ENCODE data around the gene TENT5A. TPM values are rescaled to one million over a fixed set of nuclear protein-coding genes. Genes with fewer than 3 reads are reported as not detected.
"Not testable (repeated sequence)": the region's sequence is repeated elsewhere in the genome, so short reads cannot be mapped to it uniquely, and the experiment has no call there.

The TENT5A gene
- total RNA-seq, 1 donor from 2014 or later: 24.2 TPM

- peak; percentile 93 for DNase-seq (ENCODE audit: low spot score)
- intact Hi-C loops (cut with DNase I): no loop called here
Measured at GRCh38 chr6:81753711-81754577, 1.5 kb upstream of the TENT5A start.

GRCh38 chr6:81752921-81753710, 635 bp upstream of the TENT5A start:
- intact Hi-C loops (cut with DNase I): no loop called here

More at GRCh38 chr6:81753711-81754577, 1.5 kb upstream of the TENT5A start:
- peak; percentile 79 for ATAC-seq

GRCh38 chr6:81751388-81752083, 945 bp downstream of the TENT5A start:
- DNase-seq (ENCODE audit: low spot score) (peak; percentile 79), ATAC-seq (peak; percentile 2)
- intact Hi-C loops (cut with DNase I): no loop called here

More at GRCh38 chr6:81752921-81753710, 635 bp upstream of the TENT5A start:
- ATAC-seq: peak; percentile 92
- peak; percentile 96 for DNase-seq (ENCODE audit: low spot score)

DNA sequence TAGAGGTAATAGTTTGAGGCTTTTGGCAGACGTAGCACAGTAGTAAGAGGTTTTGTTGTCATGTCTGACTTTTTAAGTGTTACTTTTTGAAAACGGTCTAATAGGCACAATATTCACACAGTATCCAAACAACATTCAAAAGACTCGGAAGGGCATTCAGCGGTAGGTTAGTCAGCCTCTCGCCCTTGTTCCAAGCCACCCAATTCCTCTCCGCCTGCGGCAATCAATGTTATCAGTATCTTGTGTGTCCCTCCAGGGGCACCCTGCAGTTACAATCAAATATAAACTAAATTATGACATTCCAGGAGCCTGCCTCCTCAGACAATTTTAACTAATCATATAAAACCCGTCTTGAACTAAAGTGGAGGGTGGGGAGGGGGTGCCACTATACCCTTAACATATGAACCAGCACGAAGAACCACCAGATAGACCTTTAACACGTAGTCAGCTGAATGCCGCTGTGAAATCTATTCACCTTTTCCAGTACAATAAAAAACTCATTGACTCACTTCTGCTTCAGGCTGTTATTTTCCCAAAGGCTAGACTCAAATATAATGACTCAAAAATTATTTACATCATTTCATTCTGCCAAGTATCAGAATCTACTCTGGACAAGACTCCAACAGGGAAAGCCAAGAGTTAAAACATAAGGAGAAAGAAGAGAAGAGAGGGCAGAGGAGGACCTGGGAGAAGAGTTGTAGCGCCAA, 1.6 kb downstream of the TENT5A start:
- intact Hi-C loops (cut with DNase I): no loop called here
- DNase-seq (ENCODE audit: low spot score) (no peak), ATAC-seq (no peak)

GRCh38 chr6:81750200-81750599, 2.3 kb downstream of the TENT5A start:
- ATAC-seq: no peak
- no peak for DNase-seq (ENCODE audit: low spot score)
- intact Hi-C loops (cut with DNase I): no loop called here

DNA sequence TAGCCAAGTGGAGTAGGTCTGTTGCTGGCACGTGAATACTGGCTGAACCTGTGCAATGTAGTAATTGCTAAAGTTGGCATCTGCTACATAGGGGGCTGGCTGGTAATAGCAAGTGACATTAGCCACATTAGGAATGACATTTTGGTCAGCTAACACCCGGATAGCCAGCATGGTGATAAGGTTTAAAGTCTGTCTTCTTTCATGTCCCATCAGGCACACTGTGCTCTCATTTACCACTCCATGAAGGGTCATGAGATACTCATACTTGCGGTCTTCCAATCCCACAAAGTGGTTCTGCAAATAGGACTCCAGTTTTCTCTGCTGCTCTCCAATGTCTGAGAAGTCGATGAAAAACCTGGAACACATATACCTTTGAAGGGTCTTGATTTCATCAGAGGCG, 2.8 kb downstream of the TENT5A start:
- no peak for ATAC-seq
- intact Hi-C loops (cut with DNase I): no loop called here

DNA sequence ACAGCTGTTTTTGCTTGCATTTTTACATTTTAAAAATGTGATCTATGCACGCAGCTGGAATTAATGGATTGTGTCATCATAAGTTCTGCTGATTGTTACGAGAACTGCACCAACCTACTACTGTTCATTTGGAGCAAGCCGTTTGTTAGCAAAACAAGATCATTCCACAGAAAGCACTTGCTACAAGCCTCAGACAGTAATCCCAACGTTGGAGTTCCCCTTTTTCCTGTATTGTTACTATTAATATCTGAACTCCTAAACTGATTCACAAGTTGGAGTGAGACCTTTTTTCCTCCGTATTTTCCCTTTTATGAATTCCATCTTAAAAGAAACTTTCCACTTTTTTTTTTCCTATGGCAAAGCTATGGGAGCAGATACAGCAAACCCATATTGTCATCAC, 3.5 kb downstream of the TENT5A start:
- ATAC-seq: no peak

More for the DNA sequence above, 2.8 kb downstream of the TENT5A start:
- DNase-seq (ENCODE audit: low spot score): no peak

GRCh38 chr6:81747327-81747726, 5.2 kb downstream of the TENT5A start:
- DNase-seq (ENCODE audit: low spot score): no peak
- no peak for ATAC-seq
- intact Hi-C loops (cut with DNase I): no loop called here

More for the DNA sequence above, 3.5 kb downstream of the TENT5A start:
- no peak for DNase-seq (ENCODE audit: low spot score)
- intact Hi-C loops (cut with DNase I): no loop called here

DNA sequence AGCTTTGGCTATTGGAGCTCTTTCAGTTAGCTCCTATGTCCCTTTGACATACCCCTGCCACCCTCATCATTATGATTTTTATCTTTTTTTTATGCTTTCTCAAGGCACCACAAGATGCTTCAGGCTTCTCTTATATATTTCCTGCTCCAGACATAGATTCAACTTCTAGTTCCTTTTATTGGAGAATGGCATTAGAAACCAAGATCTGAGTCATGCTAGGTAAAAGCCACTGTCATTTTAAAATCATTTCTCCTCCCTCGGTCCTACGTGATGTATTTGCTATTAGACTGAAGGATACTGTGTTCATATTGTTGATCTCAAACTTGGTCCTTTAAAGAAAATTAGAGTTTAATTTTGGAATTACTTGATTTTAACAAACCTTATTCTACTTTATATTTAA, 8.3 kb downstream of the TENT5A start:
- no peak for DNase-seq (ENCODE audit: low spot score)
- no peak for ATAC-seq
- intact Hi-C loops (cut with DNase I): no loop called here

DNA sequence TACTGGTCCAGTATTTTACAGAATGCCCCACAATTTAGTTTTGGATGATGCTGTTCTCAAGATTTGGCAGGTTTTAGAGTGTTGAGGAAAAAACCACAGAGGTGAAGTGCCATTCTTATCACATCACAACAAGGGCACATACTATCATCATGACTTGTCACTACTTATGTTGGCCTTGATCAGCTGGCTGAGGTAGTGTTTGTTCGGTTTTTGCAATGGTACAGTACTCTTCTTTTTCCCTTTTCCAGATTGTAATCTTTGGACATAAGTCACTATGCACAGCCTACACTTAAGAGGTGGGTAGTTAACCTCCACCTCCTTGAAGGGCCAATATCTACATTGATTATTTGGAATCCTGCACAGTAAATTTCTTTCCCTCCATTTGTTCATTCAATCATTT, 8.8 kb downstream of the TENT5A start:
- intact Hi-C loops (cut with DNase I): no loop called here
- DNase-seq (ENCODE audit: low spot score): no peak
- no peak for ATAC-seq

DNA sequence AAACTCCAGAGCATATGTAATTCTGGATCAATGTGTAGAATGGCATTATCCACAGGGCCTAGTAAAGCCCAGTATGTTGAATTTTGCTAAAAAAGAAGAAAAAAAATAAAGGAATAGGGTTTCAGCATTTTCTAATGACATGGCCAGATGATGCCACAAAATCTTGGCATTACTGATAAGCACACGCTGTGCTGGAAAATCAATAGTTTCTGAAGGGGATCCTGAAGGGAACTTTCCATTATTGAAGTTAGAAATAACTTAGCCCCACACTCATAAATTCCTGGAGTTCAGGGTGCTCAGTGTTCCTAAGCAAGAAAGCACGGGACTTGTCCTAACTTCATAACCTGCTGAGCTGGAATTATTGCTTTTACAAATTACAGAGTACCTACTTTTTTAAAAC, 10.8 kb downstream of the TENT5A start:
- ATAC-seq (peak; percentile 46), DNase-seq (ENCODE audit: low spot score) (no peak)
- intact Hi-C loops (cut with DNase I): no loop called here

- ATAC-seq; intact Hi-C loops (cut with DNase I); DNase-seq (ENCODE audit: low spot score): not testable (repeated sequence)
Measured at GRCh38 chr6:81740591-81740990, 11.9 kb downstream of the TENT5A start.

- intact Hi-C loops (cut with DNase I): no loop called here
- ATAC-seq: no peak
- no peak for DNase-seq (ENCODE audit: low spot score)
Measured at GRCh38 chr6:81739230-81740195, 13.0 kb downstream of the TENT5A start.

- DNase-seq (ENCODE audit: low spot score) (no peak), ATAC-seq (no peak)
- intact Hi-C loops (cut with DNase I): no loop called here
Measured at GRCh38 chr6:81736428-81736827, 16.1 kb downstream of the TENT5A start.

DNA sequence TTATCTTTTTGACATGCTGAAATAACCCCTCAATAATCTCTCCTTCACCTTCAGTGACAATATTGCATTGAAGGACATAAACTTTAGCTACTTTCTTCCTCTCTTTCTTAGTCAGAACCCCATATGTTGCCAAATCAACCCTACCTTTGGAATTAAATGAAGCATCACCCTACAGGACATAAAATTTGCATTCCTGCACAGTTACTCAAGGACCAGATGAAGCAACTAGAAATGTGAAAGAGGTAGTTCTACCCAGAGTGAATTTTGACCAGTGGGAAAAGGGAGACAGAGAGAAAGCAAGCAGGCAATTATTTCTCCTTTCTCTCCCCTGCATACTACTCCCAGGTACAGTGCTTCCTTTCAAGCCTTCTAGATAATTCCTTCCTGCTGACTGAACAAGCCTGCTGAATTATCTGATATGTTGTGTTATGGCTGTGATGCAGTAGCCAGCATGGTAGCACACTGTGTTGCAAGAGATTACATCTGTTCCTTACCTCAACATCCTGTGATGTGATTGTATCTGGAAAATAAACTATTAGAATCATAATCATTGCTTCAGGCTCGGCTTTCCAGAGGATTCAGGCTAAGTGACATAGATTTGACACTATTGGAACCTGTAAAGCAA, 16.6 kb downstream of the TENT5A start:
- ATAC-seq: no peak
- no peak for DNase-seq (ENCODE audit: low spot score)

GRCh38 chr6:81734500-81735150, 17.9 kb downstream of the TENT5A start:
- DNase-seq (ENCODE audit: low spot score) (no peak), ATAC-seq (no peak)
- intact Hi-C loops (cut with DNase I): no loop called here

More for the DNA sequence above, 16.6 kb downstream of the TENT5A start:
- intact Hi-C loops (cut with DNase I): no loop called here

DNA sequence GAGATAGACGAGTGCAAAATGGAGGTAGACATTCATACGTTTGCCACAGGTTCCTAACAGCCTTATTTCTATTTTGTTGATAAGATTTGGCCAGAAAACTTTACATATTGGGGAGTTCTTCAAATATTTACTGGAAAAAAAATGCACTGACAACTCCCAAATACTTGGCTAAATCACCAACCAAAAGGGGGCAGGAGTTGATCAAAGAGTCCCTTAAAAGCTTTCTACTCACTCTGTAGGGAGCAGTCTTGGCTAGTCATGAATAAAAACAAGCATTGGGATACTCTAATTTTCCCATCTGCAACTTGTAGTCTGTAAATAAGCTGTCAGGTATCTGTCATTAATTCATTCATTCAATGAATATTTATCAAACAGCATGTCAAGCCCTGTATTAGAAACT, 18.4 kb downstream of the TENT5A start:
- ATAC-seq (no peak), DNase-seq (ENCODE audit: low spot score) (no peak)
- intact Hi-C loops (cut with DNase I): no loop called here
